Panc1 (cell line): ENCODE data around the gene UBXN6.

Experiments
- POLR2AphosphoS5 ChIP-seq: IDR thresholded peaks from 2 replicates; pipeline ENCODE4 v1.6.1; 2012; ENCODE audit warnings: mild to moderate bottlenecking, low read depth, low read length, moderate library complexity
- SIN3A ChIP-seq: IDR thresholded peaks from 2 replicates; pipeline ENCODE4 v1.6.1; 2012; ENCODE audit warnings: low read depth, mild to moderate bottlenecking, low read length, moderate library complexity, borderline replicate concordance; ENCODE audit not compliant: insufficient read depth
- TF ChIP-seq, protein P1 (sequence below): fragments of 450-650 bp; IDR thresholded peaks from 2 replicates; pipeline ENCODE4 v1.5.1; 2017; ENCODE audit warnings: mild to moderate bottlenecking

DNA sequence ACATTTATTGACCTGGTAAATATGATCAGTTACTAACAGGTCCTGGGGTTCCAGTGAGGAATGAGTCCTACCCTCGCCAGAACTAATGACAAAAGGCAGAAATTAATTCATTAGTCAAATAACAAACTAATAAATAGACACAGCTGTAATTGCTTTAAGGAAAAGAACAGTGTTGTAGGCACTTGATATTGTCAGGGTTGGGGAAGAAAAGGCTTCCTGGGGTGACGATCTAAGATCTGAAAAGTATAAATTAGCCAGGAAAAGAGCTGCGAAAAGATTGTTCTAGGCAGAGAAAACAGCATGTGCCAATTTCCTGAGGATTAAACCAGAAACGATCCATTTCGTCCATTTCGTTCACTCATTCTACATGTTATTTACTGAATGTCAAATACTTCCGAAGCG, 55.8 kb downstream of the UBXN6 start:
- TF ChIP-seq, protein P1, sequence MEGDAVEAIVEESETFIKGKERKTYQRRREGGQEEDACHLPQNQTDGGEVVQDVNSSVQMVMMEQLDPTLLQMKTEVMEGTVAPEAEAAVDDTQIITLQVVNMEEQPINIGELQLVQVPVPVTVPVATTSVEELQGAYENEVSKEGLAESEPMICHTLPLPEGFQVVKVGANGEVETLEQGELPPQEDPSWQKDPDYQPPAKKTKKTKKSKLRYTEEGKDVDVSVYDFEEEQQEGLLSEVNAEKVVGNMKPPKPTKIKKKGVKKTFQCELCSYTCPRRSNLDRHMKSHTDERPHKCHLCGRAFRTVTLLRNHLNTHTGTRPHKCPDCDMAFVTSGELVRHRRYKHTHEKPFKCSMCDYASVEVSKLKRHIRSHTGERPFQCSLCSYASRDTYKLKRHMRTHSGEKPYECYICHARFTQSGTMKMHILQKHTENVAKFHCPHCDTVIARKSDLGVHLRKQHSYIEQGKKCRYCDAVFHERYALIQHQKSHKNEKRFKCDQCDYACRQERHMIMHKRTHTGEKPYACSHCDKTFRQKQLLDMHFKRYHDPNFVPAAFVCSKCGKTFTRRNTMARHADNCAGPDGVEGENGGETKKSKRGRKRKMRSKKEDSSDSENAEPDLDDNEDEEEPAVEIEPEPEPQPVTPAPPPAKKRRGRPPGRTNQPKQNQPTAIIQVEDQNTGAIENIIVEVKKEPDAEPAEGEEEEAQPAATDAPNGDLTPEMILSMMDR, result no peak
- TF ChIP-seq SIN3A, result no peak
- TF ChIP-seq POLR2AphosphoS5, result no peak
